ENCODE results near the gene ZBTB16. TPM values are rescaled to one million over a fixed set of nuclear protein-coding genes. Genes with fewer than 3 reads are reported as not detected.
A peak's percentile ranks its signal among the peaks of the same experiment; 100 is the strongest.

Gene ZBTB16
- total and polyA plus RNA-seq, 8 donors, result 7.9 to 318 (median 55.3) TPM

GRCh38 chr11:114095899-114096298, 36.4 kb downstream of the ZBTB16 start:
- Histone ChIP-seq H3K27ac (no peak overlapping the region), H3K9me3 (no peaks in the 10 kb centered on the region)

GRCh38 chr11:114097832-114098231, 38.3 kb downstream of the ZBTB16 start:
- 70 to 93% (median 86%) methylated on average over 2 of the region's 2 CpGs for WGBS, 5 donors
- Histone ChIP-seq H3K27me3 (no peaks in the 10 kb centered on the region), H3K4me1 (peaks cover 48 to 93% (median 69%) of the 10 kb centered on the region in 4 donors), H3K36me3 (peaks cover 0 to 25% (median 19%) of the 10 kb centered on the region in 4 donors), H3K9me3 (no peaks in the 10 kb centered on the region), H3K27ac (no peak overlapping the region), H3K4me3 (no peak overlapping the region)
- TF ChIP-seq POLR2AphosphoS5 (IDR thresholded peaks at IDR 0.05) (no peak), POLR2A (IDR thresholded peaks at IDR 0.05) (no peak), CTCF (IDR thresholded peaks at IDR 0.05) (no peak)
- no peak for DNase-seq
- intact Hi-C loops (cut with DNase I; ENCODE audit: low total_unique reads), result no loop called here

More at GRCh38 chr11:114095899-114096298, 36.4 kb downstream of the ZBTB16 start:
- intact Hi-C loops (cut with DNase I; ENCODE audit: low total_unique reads), result no loop called here
- no peak overlapping the region for H3K4me3 ChIP-seq
- WGBS, 5 donors, result 36 to 55% (median 45%) methylated on average over 3 of the region's 3 CpGs
- no peak for DNase-seq
- peaks cover 0 to 35% (median 22%) of the 10 kb centered on the region in 4 donors for H3K36me3 ChIP-seq
- H3K27me3 ChIP-seq, result no peaks in the 10 kb centered on the region
- TF ChIP-seq EP300 (IDR thresholded peaks at IDR 0.05) (no peak), POLR2A (IDR thresholded peaks at IDR 0.05) (no peak), CTCF (IDR thresholded peaks at IDR 0.05) (no peak), POLR2AphosphoS5 (IDR thresholded peaks at IDR 0.05) (no peak)
- H3K4me1 ChIP-seq, result peaks cover 62 to 93% (median 76%) of the 10 kb centered on the region in 4 donors

- 27 to 61% (median 52%) methylated on average over 3 of the region's 3 CpGs for WGBS, 5 donors
- H3K27ac ChIP-seq, result peak overlapping the region in 2 of 5 donors; percentile 22 to 39
- H3K9me3 ChIP-seq, result no peaks in the 10 kb centered on the region
- no peaks in the 10 kb centered on the region for H3K27me3 ChIP-seq
- TF ChIP-seq POLR2AphosphoS5 (IDR thresholded peaks at IDR 0.05) (peak in 1 of 3 donors; percentile 29), CTCF (IDR thresholded peaks at IDR 0.05) (no peak), EP300 (IDR thresholded peaks at IDR 0.05) (no peak)
- intact Hi-C loops (cut with DNase I; ENCODE audit: low total_unique reads), result no loop called here
- DNase-seq, result peak in 1 of 2 donors; percentile 64
- peaks cover 0 to 22% (median 14%) of the 10 kb centered on the region in 4 donors for H3K36me3 ChIP-seq
- peaks cover 47 to 94% (median 70%) of the 10 kb centered on the region in 4 donors for H3K4me1 ChIP-seq
- H3K4me3 ChIP-seq, result peak overlapping the region in 1 of 4 donors; percentile 7
Measured at GRCh38 chr11:114098927-114099326, 39.4 kb downstream of the ZBTB16 start.

GRCh38 chr11:114099392-114100178, 40.1 kb downstream of the ZBTB16 start:
- H3K9me3 ChIP-seq, result no peaks in the 10 kb centered on the region
- H3K27ac ChIP-seq, result peak overlapping the region in 2 of 5 donors; percentile 22 to 39
- intact Hi-C loops (cut with DNase I; ENCODE audit: low total_unique reads), result no loop called here
- peaks cover 47 to 96% (median 74%) of the 10 kb centered on the region in 4 donors for H3K4me1 ChIP-seq
- H3K36me3 ChIP-seq, result peaks cover 0 to 19% (median 12%) of the 10 kb centered on the region in 4 donors
- no peaks in the 10 kb centered on the region for H3K27me3 ChIP-seq
- DNase-seq, result no peak
- TF ChIP-seq EP300 (IDR thresholded peaks at IDR 0.05), result no peak
- no peak for TF ChIP-seq POLR2AphosphoS5 (IDR thresholded peaks at IDR 0.05)
- TF ChIP-seq CTCF (IDR thresholded peaks at IDR 0.05), result no peak
- TF ChIP-seq POLR2A (IDR thresholded peaks at IDR 0.05), result no peak
- H3K4me3 ChIP-seq, result peak overlapping the region in 1 of 4 donors; percentile 6
- WGBS, 5 donors, result 74 to 88% (median 82%) methylated on average over 5 of the region's 5 CpGs

Measured in stomach (tissue), 9 donors.